HG03196 (cell line): ENCODE measurements around the gene ERN2.
"Not testable (repeated sequence)": the region's sequence is repeated elsewhere in the genome, so short reads cannot be mapped to it uniquely, and the experiment has no call there.

ENCODE experiments used
- ATAC-seq: cut with Tn5 transposase; IDR thresholded peaks from one replicate; pipeline ENCODE4 v1.9.1; 2021; ENCODE audit not compliant: unreplicated experiment

The ERN2 gene

DNA sequence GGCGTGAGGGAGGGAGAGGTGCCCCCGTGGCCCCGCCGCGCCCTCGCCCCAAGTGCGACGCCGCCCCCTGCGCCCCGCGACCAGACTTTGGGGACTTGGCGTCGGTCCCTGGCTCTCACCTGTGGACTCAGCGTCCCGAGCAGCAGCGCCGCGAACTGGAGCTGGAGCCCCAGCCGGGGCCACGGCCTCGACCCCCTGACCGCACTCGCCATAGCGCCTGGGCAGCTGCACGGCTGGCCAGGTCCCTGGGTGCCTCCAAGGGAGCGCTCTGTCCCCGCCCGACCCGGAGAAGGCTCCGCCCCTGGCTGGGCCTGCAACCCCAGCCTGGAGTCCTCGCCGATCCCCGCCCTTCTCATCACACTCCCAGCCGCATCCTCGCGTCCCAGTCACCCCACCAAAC, at the start of gene ERN2:
Gene ERN2 (minus strand): TSS at position 247 of the 400 bp plus-strand sequence. CDS start 35 bp downstream, at position 212.
- ATAC-seq, result no peak

DNA sequence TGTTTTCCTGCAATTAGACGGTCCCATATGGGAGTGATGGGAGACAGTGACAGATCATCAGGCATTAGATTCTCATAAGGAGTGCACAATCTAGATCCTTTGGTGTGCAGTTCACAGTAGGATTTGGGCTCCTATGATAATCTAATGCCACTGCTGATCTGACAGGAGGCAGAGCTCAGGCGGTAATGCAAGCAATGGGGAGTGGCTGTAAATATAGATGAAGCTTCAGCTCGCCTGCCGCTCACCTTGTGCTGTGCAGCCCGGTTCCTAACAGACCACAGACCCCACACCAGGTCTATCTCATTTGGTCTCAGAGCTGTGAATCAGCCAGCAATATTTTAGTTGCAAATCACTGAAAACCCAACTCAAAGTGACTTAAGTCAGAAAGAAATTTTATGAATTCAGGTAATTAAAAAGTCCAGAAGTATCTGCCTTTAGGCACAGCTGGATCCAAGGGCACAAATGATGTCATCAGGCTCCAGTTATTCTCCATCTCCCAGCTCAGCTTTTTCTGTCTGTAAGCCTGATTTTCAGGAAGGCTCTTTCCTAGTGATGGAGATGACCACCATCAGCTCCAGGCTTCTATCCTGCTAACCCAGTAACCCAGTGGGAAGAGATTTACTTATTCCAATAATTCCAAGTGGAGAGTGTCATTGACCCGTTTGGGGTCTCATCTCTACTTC, 45.1 kb upstream of the ERN2 start:
- no peak for ATAC-seq

DNA sequence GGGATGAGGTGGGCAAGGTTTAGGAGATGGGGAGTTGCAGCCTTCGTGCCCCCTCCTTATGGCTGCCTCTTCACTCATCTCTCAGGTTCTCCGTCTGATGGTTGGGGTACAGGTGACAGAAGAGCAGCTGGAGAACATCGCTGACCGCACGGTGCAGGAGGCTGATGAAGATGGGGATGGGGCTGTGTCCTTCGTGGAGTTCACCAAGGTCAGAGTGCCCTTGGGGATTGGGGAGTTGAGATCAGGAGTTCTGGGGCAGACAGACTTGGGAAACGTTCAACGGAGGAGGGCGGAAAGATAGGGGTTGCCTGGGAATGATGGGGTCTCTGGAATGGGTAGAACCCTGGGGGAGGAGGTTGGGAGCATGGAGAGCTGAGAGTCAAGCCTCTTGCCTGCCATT, 44.1 kb upstream of the ERN2 start:
- ATAC-seq, result no peak

DNA sequence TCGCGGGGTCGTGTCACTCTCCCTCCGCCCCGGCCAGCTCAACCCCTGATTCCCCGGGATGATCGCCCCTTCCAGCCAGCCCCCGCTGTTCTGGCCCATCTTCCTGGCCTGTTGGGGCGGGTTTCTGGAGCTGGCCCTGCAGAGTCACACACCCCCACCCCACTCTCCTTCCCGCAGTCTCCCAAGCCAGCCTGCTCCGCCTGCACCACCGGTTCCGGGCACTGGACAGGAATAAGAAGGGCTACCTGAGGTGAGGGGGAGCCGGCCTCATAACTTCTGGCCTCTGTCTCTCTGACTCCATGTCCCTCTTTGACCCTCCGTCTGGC, 42.4 kb upstream of the ERN2 start:
- no peak for ATAC-seq

DNA sequence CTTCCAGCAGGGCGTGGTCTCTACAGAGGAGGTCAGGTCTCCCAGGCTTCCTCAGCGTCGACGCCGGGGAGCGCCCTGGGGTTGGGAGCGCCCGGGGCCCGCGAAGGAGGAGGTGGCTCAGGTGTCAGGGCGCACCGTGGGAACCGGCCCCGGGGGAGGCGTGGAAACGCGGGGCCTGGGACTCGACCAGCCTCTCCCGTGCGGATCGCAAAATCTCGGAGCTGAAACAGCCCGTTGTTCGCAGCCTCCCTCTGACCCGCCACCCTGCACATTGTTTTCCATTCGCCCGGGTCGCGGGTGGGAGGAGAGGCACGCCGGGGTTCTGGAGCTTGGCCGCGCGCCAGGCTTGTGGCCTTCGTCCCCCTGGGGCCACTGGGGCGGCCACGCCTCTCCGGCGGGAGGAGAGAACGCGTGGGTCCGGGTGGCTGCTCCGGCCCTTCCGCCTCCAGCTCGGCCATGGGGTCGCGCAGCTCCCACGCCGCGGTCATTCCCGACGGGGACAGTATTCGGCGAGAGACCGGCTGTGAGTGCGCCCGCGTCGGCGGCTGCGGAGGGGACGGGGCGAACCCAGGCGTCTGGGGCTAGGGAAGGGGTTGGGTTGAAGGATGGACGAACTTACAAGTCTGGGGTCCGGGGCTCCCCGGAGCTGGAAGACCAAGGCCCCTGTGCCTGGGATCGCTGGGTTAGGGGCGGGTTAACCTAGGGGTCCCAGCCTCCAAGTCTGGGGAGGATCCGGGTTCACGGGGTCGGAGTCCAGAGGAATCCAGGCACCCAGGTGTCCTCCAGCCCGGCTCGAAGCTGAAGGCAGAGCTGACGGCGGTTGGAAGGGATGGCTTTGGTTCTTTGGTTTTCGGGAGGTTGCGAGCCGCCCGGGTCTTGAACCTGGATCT, 41.8 kb upstream of the ERN2 start, which contains the start of gene CHP2:
Gene CHP2 (plus strand): TSS at position 433 of the 890 bp plus-strand sequence. CDS start 24 bp downstream, at position 457.
- ATAC-seq, result no peak

DNA sequence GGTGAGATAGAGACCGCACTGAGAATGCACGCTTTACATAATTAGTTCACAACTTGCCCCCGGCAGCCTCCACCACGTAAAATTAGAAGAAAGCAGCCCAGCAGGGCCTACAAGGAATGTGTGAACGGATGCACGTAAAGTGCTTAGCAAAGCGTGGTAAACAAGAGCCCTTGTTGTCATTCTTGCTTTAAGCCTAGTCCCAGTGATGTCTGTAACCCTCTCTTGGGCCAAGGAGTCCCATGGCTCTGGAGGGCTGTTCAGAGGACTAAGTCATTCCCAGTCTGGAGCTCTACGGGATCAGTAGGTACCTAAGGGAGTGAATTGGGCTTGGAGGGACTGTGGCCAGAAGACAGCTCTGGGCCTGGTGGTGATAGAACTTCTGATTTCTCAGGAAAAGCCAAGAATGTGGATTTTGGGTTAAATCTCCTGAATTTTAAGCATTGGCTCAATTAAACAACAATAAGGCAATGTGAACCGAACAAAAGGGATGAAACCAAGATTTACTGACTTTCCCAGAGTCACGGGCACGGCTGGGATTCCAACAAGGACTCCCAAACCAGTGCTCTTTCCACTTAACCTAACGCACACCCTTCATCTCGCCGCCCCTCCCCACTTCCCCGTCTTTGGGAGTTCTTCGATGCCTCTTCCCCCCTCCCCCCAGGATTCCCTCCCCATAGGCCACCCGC, 41.0 kb upstream of the ERN2 start:
- no peak for ATAC-seq

DNA sequence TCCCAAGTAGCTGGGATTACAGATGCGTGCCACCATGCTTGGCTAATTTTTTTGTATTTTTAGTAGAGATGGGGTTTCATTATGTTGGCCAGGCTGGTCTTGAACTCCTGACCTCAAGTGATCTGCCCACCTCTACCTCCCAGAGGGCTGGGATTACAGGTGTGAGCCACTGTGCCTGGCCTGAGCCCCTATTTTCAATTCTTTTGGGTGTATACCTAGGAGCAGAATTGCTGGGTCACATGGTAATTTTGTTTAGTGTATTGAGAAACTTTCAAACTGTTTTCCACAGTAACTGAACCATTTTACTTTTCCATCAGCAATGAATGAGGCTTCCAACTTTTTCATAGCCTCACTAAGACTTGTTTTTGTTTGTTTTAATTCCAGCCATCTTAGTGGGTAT, 38.0 kb upstream of the ERN2 start:
- ATAC-seq, result not testable (repeated sequence)

DNA sequence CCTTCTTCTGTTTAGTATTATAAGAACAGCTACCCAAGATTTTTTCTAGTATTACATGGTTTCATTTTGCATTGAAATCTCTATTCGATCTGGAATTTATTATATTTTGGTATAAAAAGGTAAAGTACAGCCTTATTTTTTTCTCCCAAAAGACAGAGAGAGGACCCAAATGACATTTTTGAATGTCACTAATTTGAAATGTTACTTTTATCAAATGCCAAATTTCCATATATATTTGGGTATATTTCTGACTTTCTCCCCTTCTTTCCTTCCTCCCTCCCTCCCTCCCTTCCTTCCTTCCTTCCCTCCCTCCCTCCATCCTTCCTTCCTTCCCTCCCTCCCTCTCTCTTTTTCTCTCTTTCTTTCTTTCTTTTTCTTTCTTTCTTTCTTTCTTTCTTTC, 35.6 kb upstream of the ERN2 start:
- no peak for ATAC-seq

DNA sequence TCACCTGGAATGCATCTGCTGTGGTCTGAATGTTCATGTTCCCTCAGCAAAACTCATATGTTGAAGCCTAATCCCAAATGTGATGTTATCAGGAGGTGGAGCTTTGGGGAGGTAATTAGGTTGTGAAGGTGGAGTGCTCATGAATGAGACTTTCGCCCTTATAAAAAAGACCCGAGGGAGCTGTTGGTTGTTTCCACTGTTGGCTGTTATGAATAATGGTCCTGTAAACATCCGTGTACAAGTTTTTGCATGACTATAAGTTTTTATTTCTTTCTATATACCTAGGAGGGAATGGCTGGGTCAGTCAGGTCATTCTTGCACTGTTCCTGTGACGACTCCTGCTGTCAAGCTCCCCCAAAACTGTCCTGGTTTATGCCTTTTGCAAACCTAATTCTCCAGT, 32.2 kb upstream of the ERN2 start:
- ATAC-seq, result no peak

DNA sequence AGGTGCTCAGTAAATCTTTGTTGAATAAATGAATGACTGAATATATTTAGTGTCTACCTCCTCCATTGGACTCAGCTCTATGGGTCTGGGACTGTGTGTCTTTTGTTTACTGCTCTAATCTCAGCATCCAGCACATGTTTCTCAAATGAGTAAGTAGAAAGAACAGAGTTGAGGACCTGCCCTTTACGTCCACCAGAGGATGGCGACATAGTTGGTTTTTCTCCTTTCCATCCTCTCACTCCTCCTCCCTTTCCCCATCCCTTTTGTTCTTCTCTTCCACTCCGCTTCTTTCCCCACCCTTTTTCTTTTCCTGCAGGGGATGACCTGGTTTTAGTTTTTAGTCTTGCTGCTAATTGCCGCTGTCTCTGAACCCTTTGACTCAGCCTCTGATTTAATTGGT, 29.7 kb upstream of the ERN2 start:
- ATAC-seq, result no peak

DNA sequence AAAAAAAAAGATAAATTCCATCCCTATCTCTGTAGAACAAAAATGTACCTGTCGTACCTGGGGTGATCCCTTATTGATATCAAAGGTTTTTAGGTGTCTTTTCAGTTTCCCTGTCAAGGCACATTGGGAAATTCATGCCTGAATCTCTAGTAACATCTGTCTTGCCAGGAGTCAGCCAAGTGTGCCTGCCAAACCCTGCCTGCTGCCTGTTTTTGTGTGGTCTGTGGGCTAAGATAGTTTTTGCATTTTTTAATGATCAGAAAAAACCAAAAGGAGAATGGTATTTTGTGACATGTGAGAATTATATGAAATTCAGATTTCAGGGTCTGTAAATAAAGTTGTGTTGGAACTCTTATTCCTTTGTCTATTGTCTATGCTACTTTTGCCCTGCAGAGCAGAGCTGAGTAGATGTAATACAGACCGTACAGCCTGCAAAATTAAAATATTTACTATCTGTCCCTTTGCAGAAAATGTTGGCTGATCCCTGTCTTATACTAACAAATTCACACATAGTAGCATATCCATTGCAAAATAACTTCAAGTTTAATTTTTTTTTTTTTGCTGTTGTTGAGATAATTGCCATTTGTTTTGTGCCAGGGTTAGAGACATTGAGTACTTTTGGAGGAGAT, 28.8 kb upstream of the ERN2 start:
- no peak for ATAC-seq

DNA sequence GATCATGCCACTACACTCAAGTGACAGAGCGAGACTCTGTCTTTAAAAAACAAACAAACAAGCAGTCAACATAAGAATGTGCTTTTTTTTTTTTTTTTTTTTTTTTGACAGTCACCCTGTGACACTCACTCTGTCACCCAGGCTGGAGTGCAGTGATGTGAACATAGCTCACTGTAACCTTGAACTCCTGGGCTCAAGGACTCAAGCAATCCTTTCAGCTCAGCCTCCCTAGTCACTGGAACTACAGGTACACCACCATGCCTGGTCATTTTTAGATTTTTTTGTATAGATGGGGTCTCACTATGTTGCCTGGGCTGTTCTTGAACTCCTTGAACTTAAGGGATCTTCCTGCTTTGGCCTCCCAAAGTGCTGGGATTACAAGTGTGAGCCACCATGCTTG, 26.5 kb upstream of the ERN2 start:
- ATAC-seq, result no peak

DNA sequence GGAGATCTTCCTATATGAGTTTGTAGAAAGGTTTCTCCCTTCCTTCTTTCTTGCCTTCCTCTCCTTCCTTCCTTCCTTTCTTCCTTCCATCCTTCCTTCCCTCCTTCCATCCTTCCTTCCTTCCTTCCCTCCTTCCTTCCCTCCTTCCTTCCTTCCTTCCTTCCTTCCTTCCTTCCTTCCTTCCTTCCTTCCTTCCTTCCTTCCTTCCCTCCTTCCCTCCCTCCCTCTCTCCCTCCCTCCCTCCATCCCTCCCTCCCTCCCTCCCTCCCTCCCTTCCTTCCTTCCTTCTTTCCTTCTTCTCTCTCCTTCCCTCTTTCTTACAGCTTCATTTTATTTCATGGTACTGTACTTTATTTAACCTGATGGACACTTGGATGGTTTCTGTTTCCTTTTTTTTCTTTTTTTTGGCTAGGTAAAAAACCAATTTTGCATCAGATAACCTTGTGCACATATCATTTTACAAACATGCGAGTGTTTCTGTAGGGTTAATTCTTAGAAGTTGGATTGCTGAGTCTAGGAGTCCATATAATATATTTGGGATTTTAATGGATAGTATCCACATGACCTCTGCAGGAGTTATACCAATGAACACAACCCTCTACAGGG, 24.5 kb upstream of the ERN2 start:
- not testable (repeated sequence) for ATAC-seq

DNA sequence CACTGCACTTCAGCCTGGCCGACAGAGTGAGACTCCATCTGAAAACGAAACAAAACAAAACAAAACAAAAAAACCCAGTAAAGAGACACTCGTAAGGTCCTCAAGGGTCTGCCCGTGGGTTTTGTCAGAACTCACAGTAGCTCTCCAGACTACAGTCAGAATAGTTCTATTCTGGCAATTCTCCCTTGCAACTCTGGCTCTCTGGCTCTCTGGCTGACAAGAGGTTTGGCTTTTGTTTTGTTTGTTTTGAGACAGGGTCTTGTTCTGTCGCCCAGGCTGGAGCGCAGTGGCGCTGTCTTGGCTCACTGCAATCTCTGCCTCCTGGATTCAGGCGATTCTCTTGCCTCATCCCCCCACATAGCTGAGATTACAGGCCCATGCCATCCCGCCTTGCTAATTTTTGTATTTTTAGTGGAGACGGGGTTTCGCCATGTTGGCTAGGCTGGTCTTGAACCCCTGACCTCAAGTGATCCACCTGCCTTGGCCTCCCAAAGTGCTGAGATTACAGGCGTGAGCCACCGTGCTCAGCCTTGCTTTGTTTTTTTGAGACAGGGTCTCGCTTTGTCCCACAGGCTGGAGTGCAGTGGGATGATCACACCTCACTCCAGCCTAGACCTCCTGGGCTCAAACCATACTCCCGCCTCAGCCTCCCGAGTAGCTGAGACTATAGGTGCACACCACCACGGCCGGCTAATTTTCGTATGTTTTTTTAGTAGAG, 21.3 kb upstream of the ERN2 start:
- ATAC-seq, result no peak

DNA sequence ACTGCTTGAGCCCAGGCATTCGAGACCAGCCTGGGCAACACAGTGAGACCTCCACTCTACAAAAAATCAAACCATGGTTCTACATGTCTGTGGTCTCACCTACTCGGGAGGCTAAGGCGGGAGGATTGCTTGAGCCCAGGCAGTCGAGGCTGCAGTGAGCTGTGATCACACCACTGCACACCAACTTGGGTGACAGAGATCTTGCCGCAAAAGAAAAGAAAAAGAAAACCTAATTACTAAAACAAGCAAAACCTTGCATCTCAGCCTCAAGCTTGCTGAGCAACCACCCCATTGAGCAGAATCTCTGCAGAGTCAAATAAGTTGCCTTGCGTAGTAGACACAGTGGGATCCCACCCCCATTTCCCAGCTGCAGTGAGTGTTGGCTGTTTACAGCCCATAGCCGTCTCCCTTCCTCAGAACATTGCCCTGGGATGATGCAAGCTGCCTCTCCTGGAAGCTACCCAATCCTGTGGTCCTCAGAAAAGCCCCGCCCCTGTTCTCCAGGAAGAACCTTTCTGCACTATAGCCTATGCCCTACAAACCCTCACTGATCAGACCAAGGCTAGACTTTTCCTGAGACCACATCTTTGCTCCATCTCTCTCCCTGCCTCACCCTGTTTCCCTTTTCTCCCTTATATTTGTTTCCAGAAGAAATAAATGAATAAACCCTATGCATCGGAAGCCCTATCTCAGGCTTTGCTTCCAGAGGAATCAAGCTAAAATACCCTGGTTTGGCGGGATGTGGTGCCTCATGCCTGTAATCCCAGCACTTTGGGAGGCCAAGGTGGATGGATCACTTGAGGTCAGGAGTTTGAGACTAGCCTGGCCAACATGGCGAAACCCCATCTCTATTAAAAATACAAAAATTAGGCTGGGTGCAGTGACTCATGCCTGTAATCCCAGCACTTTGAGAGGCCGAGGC, 16.7 kb upstream of the ERN2 start:
- no peak for ATAC-seq

DNA sequence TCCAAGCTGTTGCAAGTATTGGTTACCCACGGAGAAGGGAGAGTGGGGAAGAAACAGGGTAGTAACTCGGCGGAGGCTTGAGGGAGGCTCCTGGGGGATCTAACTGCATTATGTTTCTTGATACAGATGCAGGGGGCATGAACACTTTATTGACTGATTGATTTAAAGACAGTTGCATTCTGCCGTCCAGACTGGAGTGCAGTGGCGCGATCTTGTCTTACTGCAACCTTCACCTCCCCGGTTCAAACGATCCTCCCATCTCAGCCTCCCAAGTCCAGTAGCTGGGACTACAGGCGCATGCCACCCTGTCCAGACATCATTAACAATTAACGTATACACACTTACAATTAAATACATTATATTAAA, 15.1 kb upstream of the ERN2 start:
- no peak for ATAC-seq

DNA sequence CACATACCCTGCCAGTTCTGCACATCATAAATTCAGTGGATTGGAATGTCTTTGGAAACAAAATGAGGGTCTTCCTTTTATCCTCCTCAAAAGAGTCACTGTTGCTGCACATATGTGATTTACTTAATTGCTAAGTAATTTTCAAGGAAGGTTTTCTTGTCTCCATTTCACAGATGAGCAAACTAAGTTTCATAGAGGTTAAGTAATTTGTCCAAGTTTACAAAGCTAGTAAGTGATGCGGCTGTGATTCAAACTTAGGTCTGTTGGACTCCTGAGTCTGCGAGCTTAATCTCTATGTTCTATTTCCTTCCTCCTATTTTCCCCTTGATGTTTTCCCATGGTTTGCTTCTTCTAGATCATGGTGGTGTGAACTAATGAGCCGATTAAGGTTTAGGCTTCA, 13.7 kb upstream of the ERN2 start:
- ATAC-seq, result no peak

DNA sequence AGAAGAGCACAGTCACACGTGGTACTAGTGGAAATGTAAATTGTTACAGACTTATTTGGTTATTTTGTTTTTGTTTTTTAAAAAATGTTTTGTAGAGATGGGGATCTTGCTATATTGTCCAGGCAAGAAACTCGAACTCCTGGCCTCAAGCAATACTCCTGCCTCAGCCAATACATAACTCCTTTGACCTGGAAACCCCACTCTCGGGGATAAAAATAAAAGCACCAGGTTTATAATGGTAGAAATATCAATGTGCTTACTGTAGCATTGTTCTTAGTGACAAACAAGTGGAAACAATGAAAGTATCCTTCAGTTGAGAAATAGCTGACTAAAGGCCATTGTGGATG, 11.7 kb upstream of the ERN2 start:
- ATAC-seq, result no peak

DNA sequence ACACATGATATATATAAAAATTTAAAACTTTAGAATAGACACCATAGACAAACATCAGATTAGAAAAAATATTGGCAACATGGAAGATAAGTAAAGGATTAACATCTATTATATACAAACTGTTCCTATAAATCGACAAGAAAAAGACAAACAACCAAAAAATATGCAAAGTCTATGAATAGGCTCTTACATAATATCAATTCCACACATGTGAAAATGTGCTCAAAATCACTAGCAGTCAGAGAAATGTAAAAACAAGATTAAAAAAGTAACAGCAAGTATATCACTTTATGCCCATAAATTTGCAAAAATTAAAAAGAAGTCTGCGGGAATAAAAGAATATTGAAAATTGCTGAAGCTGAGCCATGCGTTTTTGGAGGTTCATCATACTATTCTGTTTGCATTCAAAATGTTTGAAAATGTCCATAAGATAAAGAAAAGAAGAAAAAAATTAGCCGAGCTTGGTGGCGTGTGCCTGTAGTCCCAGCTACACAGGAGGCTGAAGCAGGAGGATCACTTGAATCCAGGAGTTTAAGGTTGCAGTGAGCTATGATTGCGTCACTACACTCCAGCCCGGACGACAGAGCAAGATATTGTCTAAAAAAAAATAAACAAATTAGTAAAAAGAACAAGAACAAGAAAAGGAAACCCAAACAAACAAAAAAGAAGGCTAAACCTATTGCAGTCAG, 11.2 kb upstream of the ERN2 start:
- ATAC-seq, result no peak
